Activated CD4-positive, alpha-beta T cell treated with anti-CD3 and anti-CD28 coated beads, Interleukin-2, Interleukin-6, amounts not matched to agents 100 ng/mL and 50 ng/mL, durations not matched to agents 16 hours and 8 hours (primary cell): ENCODE results near the gene FOXA2.

ENCODE experiments used
- DNase-seq: peaks from one replicate; pipeline ENCODE4 v3.0.0-alpha.2; 2020

FOXA2 gene

DNA sequence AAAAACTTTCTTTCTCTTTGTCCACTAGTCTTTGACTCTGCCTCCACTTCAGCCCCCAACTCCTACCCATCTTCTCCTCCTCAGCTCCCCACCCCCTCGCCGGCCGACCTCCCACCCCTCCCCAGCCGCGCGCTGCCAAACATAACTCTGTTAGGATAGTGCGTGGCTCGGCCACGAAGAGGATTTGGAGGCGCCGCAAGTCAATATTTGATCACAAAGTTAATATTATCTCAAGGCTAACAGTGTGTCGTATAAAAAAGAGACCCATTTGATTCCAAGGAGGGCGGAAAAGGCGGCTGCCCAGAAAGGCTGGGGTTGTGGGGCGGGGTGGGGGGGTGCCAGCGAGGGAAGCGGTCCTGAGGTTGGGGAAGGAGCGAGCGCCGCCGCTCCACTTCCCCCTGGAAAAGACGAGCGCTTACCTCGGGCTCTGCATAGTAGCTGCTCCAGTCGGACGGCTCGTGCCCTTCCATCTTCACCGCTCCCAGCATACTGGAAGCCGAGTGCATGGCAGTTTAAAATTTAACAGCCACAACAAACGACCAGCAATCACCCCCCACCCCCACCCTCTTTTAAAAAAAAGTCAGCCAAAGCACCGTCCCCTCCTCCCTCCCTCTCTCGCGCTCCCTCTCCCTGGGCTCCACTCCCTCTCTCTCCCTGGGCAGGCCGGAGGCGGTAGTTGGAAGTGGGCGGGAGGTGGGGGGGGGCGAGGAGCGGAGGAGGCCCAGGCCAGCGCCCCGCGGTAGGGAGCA is 425 bp downstream of the FOXA2 start:
- no peak for DNase-seq

DNA sequence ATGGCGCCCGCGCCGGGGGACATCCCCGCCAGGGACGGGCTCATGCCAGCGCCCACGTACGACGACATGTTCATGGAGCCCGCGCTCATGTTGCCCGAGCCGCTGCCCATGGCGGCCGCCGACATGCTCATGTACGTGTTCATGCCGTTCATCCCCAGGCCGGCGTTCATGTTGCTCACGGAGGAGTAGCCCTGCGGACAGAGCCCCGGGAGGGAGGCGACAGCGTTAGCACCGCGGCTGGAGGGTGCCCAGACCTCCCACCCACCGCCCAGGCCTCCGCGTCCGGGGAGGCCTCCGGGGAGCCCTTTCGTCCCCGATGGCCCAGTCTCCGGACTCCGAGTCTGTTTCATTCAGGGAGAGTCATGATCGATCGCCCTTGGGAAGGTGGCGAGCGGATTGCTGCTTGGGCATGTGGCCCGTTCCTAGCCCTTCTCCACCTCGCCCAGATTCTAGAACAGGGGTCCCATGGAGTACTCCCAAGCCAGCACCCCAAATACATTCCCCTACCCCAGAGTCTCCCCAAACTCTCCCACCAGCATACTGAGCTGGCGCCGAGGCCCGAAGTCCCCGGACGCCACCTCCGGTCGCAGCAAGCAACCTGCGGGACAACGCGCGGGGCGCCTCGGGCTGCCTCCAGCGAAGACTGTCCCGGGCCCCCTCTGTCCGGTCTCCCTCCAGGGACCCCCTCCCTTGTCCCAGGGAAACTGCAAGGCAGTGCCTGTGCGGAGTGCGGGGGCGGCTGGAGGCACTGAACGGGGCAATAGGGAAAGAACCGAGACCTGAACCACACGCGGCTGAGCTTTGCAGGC is 1.2 kb downstream of the FOXA2 start:
- no peak for DNase-seq

DNA sequence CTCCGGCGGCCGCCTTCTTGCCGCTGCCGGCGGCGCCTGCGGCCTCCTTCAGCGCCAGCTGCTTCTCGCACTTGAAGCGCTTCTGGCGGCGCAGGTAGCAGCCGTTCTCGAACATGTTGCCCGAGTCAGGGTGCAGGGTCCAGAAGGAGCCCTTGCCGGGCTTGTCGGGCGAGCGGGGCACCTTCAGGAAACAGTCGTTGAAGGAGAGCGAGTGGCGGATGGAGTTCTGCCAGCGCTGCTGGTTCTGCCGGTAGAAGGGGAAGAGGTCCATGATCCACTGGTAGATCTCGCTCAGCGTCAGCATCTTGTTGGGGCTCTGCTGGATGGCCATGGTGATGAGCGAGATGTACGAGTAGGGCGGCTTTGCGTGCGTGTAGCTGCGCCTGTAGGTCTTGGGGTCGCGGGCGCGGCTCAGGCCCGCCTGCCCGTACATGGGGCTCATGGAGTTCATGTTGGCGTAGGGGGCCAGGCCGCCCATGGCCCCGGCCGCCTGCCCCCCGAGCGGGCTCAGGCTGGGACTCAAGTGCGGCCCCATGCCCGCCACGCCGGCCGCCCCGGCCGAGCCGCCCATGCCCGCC is 1.9 kb downstream of the FOXA2 start:
- no peak for DNase-seq

DNA sequence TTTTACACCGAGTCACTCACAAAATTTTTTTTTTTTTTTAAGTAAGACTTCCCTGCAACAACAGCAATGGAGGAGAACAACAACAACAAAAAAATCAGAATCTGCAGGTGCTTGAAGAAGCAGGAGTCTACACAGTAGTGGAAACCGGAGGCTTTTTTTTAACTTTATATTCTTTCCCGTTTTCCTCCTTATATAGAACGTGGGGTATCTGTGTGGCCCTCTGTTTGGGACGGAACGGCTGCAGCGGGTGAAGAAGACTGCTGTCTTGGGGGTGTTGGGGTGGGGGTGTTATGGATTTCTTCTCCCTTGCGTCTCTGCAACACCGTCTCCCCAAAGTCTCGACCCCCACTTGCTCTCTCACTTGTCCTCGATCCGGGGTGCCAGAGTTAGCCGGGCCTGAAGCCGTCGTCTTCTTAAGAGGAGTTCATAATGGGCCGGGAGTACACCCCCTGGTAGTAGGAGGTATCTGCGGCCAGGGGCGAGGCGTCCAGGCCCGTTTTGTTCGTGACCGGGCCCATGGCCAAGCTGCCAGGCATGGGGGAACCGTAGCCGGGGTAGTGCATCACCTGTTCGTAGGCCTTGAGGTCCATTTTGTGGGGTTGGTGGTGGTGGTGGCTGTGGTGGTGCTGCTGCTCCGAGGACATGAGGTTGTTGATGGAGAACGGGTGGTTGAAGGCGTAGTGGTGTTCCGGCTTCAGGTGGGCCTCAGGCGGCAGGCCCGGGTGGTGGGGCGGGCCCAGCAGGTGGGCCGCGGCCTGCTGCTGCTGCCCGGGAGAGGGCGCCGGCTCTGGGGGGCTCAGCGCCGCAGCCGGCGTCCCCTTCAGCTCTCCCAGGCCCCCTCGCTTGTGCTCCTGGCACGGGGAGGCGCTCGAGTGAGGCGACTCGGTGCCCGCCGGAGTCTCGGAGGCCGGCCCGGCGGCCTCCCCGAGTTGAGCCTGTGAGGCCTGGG is 2.7 kb downstream of the FOXA2 start:
- no peak for DNase-seq

DNA sequence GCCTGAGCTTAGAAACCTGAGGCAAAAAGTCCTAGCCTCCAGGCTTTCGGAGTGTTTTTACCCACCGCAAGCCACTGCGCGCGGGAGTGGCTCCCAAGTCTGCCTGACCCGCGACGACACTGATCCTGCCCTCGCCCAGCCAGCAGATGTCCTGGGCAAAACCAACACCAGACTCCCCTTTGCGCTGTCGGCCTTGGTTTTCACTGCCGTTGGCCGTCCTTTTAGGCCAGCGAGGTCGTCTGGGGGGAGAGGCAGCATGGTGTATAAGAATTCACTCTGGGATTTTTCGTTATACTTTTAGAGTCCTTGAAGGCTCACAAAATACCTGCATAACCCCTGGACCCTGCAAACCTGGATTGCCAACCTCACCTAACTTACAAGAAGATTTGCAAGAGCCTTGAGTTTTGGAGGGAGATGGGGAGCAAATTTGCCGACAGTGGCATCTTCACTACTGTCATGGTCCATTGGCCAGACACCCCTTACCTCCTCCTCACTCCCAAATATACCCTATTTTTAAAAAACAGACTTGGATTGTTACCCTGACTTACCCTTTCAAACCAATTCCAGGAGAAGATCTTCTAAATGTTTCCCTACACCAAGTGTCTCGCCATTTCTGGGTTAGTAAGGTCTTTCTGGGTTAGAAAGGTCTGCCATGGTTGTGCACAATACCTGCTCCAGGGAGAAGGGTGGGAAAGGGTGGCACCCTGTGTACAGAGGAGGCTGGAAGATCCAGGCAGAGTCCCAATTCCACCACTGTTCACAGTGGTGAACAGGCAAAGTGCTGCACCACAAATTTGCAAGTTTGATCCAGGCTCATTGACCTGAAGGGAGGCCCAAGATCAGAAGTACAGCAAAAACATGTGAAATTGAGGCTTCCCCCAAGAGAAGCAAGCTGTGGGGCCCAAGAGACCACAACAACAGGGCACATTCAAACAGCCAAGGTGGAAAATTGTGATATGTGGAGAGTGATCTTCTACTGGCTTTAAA is 4.4 kb downstream of the FOXA2 start:
- DNase-seq, result no peak

DNA sequence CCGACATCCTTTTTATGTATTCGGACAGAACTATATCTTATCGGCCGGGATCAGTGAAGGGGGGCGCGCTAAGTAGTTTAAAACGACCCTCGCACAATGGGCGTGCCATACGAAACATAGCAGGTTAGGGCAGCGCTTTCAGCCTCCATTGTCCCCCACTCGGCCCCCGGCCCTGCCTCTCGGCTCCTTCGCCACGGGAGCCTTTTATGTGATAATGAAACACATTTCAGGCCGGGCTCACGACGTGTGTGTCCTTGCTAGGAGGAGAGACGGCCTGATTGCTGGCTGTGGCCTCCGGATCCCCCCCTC is 5.3 kb downstream of the FOXA2 start:
- no peak for DNase-seq

DNA sequence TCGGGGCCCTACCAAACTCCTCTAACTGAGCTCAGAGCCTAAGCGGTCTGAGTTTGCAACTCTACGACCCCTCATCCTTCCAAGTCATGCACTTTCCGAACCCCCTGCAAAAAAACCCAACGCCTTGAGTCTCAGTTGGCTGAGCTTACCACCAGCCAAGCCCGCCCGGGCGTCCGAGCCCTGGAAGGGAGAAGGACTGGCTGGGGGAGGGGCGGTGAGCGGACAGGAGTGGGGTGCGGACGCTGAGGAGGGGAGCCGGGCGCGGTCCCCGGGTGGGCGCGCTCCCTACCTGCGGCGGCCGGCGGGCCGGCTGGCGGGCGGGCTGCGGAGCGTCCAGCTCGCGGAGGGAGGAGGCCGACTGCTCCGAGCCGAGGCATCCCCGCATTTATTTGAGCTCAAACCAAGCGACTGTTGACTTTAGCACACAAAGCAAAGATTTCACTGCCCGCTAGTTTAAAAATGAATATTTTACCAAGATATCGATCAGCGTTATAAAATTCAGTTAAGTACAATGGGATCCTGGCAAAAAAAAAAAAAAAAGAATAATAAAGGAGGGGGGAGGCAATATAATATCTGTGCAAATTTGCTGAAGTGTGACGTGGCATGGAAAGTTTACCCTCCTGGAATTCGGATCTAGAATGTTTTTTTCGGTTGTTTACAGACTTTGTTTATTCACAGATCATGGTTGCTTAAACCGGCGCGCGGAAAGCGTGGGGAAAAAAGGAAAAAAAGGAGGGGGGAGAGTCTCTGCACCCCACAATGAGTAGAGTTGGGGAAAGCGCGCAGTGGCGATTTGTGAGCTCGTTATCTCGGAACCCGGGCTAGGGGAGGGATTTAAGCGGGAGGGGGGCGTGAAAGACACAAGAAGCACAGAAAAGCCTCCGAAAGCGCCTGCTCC is 5.9 kb downstream of the FOXA2 start:
- no peak for DNase-seq

DNA sequence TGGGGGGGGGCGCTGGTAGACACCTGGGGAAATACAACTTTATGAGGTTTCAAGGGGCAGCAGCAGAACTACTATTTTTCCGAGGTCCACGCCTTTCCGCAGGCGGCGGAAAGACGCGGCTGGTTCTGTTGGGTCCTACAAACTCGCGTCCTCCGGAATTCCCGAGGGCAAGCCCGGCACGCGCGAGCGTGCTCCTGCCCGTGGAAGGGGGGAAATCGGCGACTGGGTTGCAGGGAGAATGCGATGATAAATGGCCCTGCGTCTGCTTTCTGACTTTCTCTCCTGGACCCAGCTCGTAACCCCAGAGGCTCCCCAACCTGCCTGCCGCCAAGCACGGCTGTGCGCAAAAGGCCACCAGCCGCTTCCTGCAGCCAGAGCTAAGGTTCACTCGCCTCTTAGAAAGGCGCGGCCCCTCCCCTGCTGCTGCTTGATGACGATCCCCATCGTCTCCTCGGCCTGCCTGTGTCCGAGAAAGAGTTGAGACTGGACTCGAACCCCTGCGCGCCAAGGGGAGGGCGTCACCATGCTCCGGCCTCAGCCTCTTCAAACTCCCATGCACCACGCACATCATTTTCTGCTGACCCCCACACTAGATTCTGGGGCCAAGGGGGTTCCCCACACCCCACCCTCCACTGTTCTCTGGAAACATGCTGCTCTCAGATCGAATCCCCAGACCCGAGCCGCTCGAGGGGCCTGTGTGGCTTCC is 6.7 kb downstream of the FOXA2 start:
- DNase-seq, result no peak

DNA sequence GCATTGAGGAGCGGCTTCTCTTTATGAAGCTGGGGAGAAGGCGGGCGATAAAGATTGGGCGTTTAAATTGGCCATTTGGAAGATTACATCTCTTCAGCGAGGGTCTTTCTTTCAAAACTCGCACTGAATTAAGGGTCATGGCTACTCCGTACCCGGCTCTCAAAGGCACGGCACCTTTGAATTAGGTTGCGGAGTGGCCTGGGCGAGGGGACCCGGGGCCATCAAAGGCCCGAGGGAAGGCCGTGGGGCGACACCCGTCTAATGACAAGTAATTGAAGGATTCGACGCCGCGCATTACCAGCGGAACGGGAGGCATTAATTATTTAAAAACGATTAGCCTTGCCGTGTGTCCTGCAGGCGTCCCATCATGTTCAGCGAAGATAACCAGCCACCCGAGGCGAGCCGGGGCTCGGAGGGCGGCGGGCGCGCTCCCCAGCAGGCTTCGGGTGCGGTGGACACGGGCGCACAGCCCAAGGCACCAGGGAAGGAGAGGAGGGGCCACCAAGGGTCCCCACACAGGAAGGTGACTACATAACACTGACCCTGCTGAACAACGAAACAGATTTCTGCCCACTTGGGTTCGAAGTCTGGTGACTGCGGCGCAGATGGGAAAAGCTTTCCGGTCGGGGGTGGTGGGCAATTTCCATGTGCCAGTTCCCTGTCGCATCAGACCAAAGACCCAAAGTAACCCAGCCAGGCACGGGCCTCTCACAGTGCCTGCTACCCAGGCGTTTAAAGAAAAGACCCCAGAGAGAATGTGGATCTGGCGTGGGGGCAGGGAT is 7.4 kb downstream of the FOXA2 start:
- no peak for DNase-seq

DNA sequence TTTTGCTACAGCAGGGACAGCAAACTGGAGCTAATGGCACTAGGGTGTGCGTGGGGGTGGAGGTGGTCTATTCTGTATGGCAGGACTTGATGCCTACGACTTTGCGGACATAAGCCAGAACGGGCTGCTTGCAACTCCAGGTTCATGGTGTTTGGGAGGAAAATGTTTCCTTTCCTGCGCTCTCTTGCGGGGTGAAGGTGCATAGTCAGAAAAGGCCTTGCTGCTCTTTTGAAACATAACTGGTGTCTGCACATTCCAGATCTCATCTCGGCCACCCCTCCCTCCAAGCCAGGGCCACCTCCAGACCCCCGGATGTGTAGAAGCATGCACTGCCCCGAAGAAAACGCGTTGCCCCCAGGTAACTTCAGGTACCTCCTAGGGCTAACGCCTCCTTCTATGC is 8.1 kb downstream of the FOXA2 start:
- DNase-seq, result no peak

DNA sequence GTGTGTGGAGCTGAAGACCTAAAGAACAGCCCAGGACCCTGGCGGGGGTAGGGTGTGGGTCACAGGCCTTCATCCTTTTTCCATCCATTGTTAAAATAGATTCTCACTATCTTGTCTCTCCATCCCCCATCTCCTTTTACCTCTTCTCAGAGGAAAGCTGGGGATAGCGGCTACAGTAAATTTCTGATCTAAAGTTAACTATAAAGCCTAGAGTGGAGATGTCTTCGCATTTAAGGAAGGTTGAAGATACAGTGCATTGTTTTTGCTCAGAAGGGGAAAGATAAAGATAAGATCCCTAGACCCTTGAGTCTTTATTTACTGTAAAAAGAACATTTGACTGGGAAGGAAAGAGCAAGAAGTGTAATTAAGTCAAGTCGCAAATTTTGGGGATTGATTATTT is 8.6 kb downstream of the FOXA2 start:
- DNase-seq, result no peak

DNA sequence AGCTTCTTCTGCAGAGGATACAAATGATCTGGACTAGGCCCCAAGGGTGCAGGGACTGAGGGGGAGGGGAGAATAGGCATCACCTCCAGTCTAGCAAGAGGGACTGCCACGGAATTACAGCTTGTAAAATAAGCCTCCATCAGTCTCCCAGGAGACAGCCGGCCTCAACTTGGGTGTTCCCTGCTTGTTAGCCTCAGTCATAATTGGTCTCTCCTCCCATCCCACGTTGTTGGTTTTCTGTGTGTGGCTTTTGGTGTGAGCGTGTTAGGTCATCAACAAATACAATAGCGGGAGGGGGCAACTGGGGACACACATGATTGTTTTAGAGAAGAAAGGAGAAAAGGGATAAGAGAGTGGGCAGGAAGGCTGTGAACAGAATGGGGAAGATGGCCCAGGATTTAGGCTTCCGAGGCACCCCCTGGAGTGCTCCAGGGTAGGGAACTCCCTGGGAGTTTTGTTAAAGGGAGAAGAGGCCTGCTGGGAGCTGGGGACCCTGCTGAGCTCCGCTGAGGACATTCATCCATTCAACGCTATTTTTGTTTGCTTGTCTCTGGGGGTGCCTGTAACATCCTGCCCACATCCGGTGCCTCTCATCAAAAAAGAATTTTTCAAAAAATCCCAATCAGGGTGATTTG is 9.2 kb downstream of the FOXA2 start:
- DNase-seq, result no peak

DNA sequence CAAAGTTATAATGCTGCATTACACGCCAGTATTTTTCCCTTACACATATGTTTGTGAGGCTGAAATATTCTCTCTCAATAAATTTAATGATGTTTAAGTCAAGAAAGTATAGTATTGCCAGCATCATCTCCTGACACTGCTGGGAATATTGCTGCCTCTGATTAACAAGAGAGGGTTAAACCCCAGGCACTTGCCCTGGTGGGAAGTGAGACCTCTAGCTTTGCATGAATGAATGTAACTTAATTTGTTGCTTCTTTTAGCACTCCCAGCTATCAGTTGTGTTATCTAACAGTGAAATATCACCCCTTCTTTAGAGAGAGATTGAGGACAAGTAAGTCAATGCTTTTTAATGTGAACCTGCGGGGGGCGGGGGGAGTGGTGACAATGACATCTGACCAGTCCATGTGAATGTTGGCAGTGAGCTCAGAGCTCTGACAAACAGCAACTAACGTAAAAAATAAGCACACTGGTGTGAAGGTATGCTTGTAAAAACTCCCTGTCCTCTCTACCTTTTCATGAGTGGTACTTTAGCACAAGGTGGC is 9.8 kb downstream of the FOXA2 start:
- no peak for DNase-seq

DNA sequence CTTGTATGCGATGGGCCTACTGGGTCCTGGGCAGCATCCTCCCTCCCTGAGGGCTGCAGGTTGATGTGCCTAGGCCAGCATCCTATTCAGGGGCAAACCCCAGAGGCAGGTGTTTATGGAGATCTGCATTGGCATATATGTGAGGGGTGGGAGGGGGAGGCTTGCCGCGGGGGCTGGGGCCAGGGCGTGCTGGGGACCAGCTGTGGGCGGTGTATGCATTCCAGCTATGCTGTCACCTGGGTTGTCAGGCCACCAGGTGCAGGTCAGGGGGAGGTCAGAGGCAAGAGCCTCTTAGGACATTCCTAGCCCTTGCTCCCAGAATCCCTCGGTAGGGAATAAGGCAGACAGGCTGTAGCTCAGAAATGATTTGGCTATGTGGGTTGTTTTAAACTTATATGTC is 11.9 kb downstream of the FOXA2 start:
- DNase-seq, result no peak

DNA sequence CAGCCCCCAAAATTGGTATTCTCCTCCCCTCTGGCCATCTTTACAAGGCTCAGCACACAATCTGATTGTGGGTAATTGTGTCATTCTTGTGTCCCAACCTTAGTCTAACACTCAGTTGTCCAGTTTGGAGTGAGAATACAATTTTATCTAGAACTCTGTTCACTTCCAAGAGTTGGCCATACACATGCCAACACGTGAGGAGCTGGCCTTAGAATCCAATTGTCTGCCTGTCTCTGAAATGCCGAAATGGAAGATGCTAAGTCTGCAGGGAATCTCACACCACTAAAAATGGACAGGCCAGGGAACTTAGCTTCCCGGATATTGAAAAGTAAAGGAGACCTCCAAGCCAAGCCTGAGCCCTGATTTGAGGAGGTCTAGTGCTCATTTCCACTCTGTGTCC is 12.3 kb downstream of the FOXA2 start:
- DNase-seq, result no peak

DNA sequence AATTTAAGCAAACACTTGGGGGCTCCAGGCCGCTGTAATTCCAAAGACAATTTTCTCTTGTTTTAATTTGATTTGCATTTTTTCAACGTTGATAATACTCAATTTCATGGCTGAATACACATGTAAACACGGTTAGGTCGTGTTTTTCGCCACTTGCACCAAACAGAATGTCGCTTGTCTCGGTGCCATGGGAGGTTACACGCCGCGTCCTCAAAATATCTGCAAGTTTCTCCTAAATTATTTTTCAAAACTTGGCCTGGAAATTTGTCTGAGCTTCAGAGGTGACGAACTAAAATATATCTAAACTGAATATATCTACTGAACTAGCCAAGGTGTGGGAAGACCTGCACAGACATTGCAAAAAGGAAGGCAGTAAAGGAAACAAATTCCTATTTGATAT is 15.0 kb downstream of the FOXA2 start:
- DNase-seq, result no peak

DNA sequence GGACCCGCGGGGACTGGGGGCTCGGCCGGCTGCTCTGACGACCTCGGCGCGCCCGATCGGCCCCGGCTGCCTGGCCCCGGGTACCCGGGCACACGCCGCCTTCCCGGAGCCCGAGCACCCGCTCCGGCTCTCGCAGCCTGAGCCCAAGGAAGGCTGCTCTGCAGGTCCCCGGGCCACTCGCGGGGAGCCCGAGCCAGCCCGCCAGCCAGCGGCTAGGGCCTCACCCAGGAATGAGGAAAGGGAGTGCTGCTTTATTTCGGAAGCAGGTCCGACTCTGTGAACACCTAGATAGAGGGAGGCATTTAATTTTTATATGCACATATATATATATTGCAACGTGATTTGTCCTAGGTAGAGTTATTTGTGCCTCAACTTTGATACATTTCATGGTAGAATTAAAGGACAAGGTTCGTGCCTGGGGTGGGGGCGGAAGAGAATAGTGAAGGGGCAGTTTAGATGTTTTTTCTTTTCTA is 15.5 kb downstream of the FOXA2 start:
- no peak for DNase-seq
